IMR-90 (cell line): ENCODE data around the gene ZNF574. TPM values are rescaled to one million over a fixed set of nuclear protein-coding genes. Genes with fewer than 3 reads are reported as not detected.

Experiments used
- ATAC-seq: fragments of 200-7000 bp; cut with Tn5 transposase; 2 replicates; pipeline ENCODE4 v1.9.1; 2020; ENCODE audit warnings: low read depth, mild to moderate bottlenecking, moderate library complexity
- BruUV-seq: library from RNA; stranded (reverse); fragments of 400-500 nt; replicated peaks from 2 replicates; lab custom pipeline; 2021; lab: Mats Ljungman, UMichigan
- CTCF ChIA-PET: fragments of 300-600 bp; formaldehyde crosslinking; extraction: SDS; loops from one replicate; lab custom pipeline; 2021; ENCODE audit warnings: antibody characterized with exemption; lab: Yijun Ruan, JAX
- POLR2A ChIA-PET: fragments of 300-600 bp; sonication (Branson Sonifier 250); formaldehyde crosslinking; loops from one replicate; lab custom pipeline; 2022; ENCODE audit warnings: antibody characterized with exemption; ENCODE audit not compliant: unreplicated experiment; lab: Charles Lee
- DNase-seq: peaks from one replicate; pipeline ENCODE4 v3.0.0; 2013
- H2AFZ ChIP-seq: replicated peaks from 2 replicates; pipeline ENCODE3; 2013; ENCODE audit warnings: low read length, mild to moderate bottlenecking; ENCODE audit not compliant: poor library complexity
- H2AK5ac ChIP-seq: 2 replicates; pipeline ENCODE4 v1.6.1; 2013; ENCODE audit warnings: low read depth, low read length, inconsistent platforms
- H2AK9ac ChIP-seq: replicated peaks from 2 replicates; pipeline ENCODE3; 2013; ENCODE audit warnings: mild to moderate bottlenecking, low read depth, low read length, moderate library complexity; ENCODE audit not compliant: poor library complexity
- H2BK120ac ChIP-seq: 2 replicates; pipeline ENCODE4 v1.6.1; 2013; ENCODE audit warnings: low read depth, low read length, inconsistent platforms
- H2BK15ac ChIP-seq: 3 replicates; pipeline ENCODE4 v1.6.1; 2013; ENCODE audit warnings: low read depth, low read length, inconsistent platforms
- H2BK20ac ChIP-seq: 2 replicates; pipeline ENCODE4 v1.6.1; 2013; ENCODE audit warnings: low read depth, mild to moderate bottlenecking, inconsistent platforms, low read length, moderate library complexity
- H2BK5ac ChIP-seq: 2 replicates; pipeline ENCODE4 v1.6.1; 2013; ENCODE audit warnings: mild to moderate bottlenecking, low read depth, low read length, inconsistent platforms; ENCODE audit not compliant: poor library complexity, severe bottlenecking
- H3K14ac ChIP-seq: replicated peaks from 2 replicates; pipeline ENCODE4 v1.6.1; 2013; ENCODE audit warnings: low read depth, low read length, inconsistent platforms
- H3K18ac ChIP-seq: 2 replicates; pipeline ENCODE4 v1.6.1; 2013; ENCODE audit warnings: low read depth, low read length, control low read depth
- H3K23ac ChIP-seq: 2 replicates; pipeline ENCODE4 v1.6.1; 2013; ENCODE audit warnings: low read depth, low read length, inconsistent platforms
- H3K27ac ChIP-seq: 2 replicates; pipeline ENCODE4 v1.5.1; 2013; ENCODE audit warnings: mild to moderate bottlenecking, control low read depth, low read length; ENCODE audit not compliant: insufficient read depth
- H3K27me3 ChIP-seq: 2 replicates; pipeline ENCODE4 v1.6.1; 2013; ENCODE audit warnings: low read length; ENCODE audit not compliant: control insufficient read depth, insufficient read depth
- H3K36me3 ChIP-seq: 2 replicates; pipeline ENCODE4 v1.6.1; 2013; ENCODE audit warnings: low read length, mixed read lengths; ENCODE audit not compliant: control insufficient read depth, insufficient read depth
- H3K4ac ChIP-seq: 2 replicates; pipeline ENCODE4 v1.6.1; 2013; ENCODE audit warnings: low read depth, low read length, inconsistent platforms
- H3K4me1 ChIP-seq: 2 replicates; pipeline ENCODE4 v1.6.1; 2013; ENCODE audit warnings: low read length, mixed read lengths; ENCODE audit not compliant: control insufficient read depth, insufficient read depth
- H3K4me2 ChIP-seq: 2 replicates; pipeline ENCODE4 v1.6.1; 2013; ENCODE audit warnings: low read depth, mild to moderate bottlenecking, control low read depth, low read length, moderate library complexity
- H3K4me3 ChIP-seq: 2 replicates; pipeline ENCODE4 v1.5.1; 2013; ENCODE audit warnings: low read depth, mild to moderate bottlenecking, control low read depth, low read length, moderate library complexity; ENCODE audit not compliant: insufficient read depth
- H3K56ac ChIP-seq: 2 replicates; pipeline ENCODE4 v1.6.1; 2013; ENCODE audit warnings: low read length, inconsistent platforms; ENCODE audit not compliant: insufficient read depth; ENCODE audit errors: extremely low read depth
- H3K79me1 ChIP-seq, 2 experiments: 2 replicates each; pipeline ENCODE4 v1.6.1; 2013; ENCODE audit warnings: low read length in 2 of 2, inconsistent platforms in 1 of 2, low read depth in 1 of 2
- H3K9ac ChIP-seq: 2 replicates; pipeline ENCODE4 v1.6.1; 2013; ENCODE audit warnings: low read depth, low read length, control low read depth
- H3K9me1 ChIP-seq: 2 replicates; pipeline ENCODE4 v1.6.1; 2013; ENCODE audit warnings: low read length, inconsistent platforms; ENCODE audit not compliant: insufficient read depth
- H3K9me3 ChIP-seq: 2 replicates; pipeline ENCODE4 v1.6.1; 2013; ENCODE audit warnings: low read length; ENCODE audit not compliant: control insufficient read depth, insufficient read depth
- H4K20me1 ChIP-seq: 2 replicates; pipeline ENCODE4 v1.6.1; 2013; ENCODE audit warnings: low read length, inconsistent platforms; ENCODE audit not compliant: insufficient read depth
- H4K5ac ChIP-seq: 2 replicates; pipeline ENCODE4 v1.6.1; 2013; ENCODE audit warnings: mild to moderate bottlenecking, low read depth, low read length, control low read depth
- H4K8ac ChIP-seq, 2 experiments: 2 replicates each; pipeline ENCODE4 v1.6.1; 2013; ENCODE audit warnings: low read depth in 2 of 2, low read length in 2 of 2, control low read depth in 1 of 2, inconsistent platforms in 1 of 2
- H4K91ac ChIP-seq: 2 replicates; pipeline ENCODE4 v1.6.1; 2013; ENCODE audit warnings: low read depth, low read length, inconsistent platforms; ENCODE audit not compliant: insufficient read depth
- FOS ChIP-seq: fragments of 150-350 bp; IDR thresholded peaks from 2 replicates; pipeline ENCODE4 v1.6.1; 2016; ENCODE audit warnings: low read depth, low read length
- MAZ ChIP-seq: IDR thresholded peaks from 2 replicates; pipeline ENCODE4 v1.6.1; 2012; ENCODE audit warnings: low read depth, mild to moderate bottlenecking, low read length, improper control_type of control experiment, moderate library complexity, borderline replicate concordance
- POLR2A ChIP-seq: IDR thresholded peaks from 2 replicates; pipeline ENCODE4 v1.6.1; 2012; ENCODE audit warnings: mild to moderate bottlenecking, low read depth, low read length
- RCOR1 ChIP-seq: IDR thresholded peaks from 2 replicates; pipeline ENCODE4 v1.6.1; 2012; ENCODE audit warnings: mild to moderate bottlenecking, low read length, improper control_type of control experiment; ENCODE audit not compliant: insufficient replicate concordance
- RFX5 ChIP-seq: IDR thresholded peaks from 2 replicates; pipeline ENCODE4 v1.8.0; 2012; ENCODE audit warnings: low read depth, mild to moderate bottlenecking, low read length, moderate library complexity
- SMC3 ChIP-seq: fragments of 150-350 bp; IDR thresholded peaks from 2 replicates; pipeline ENCODE4 v1.6.1; 2016; ENCODE audit warnings: low read depth, mild to moderate bottlenecking, antibody characterized with exemption, low read length, moderate library complexity
- WGBS, 2 experiments: methylation state at CpG; one replicate each; pipeline versions ENCODE4 v1.1.5 to v1.1.7; 2013; ENCODE audit warnings: missing lambda C conversion rate in 2 of 2; ENCODE audit not compliant: insufficient read length in 1 of 2; ENCODE audit errors: extremely low coverage in 2 of 2; 5-methylcytosine and 5-hydroxymethylcytosine counted together
- dilution Hi-C: fragments of 300-500 bp; cut with HindIII; formaldehyde crosslinking; loops from one replicate; pipeline ENCODE4 v1.14.3; 2018; ENCODE audit warnings: low sequenced_read_pairs; ENCODE audit not compliant: unreplicated experiment
- in situ Hi-C: fragments of 300-500 bp; cut with MboI; formaldehyde crosslinking; loops from 3 replicates; pipeline ENCODE4 v1.14.3; 2019; ENCODE audit warnings: low sequenced_read_pairs, inconsistent platforms, mixed read lengths
- intact Hi-C: fragments of 100-400 bp; cut with micrococcal nuclease; formaldehyde crosslinking; loops from 2 replicates; pipeline ENCODE4 v1.10.0; 2022
- polyA plus RNA-seq, 3 experiments: library from polyadenylated mRNA; depleted of rRNA; stranded (reverse); fragments of >200 nt; gene quantifications; 2 replicates each; pipeline ENCODE4 v1.2.3, GENCODE V29; 2012; ENCODE audit warnings: low replicate concordance in 1 of 3
- total RNA-seq: library from RNA; depleted of rRNA; stranded (reverse); fragments of >200 nt; gene quantifications from 2 replicates; pipeline ENCODE4 v1.2.3, GENCODE V29; 2012
- TF ChIP-seq, protein P1 (sequence below): fragments of 150-350 bp; IDR thresholded peaks from 2 replicates; pipeline ENCODE4 v1.6.1; 2016; ENCODE audit warnings: low read depth, mild to moderate bottlenecking, low read length, moderate library complexity, borderline replicate concordance
- TF ChIP-seq, protein P2 (sequence below): conservative IDR thresholded peaks from 2 replicates; pipeline ENCODE4 v1.5.1; 2012; ENCODE audit warnings: mild to moderate bottlenecking, low read depth, low read length, improper control_type of control experiment

Gene ZNF574
- total and polyA plus RNA-seq, 2 of the 4 experiments (the other 2 are of a cell fraction) = 8.1 to 14.1 TPM

DNA sequence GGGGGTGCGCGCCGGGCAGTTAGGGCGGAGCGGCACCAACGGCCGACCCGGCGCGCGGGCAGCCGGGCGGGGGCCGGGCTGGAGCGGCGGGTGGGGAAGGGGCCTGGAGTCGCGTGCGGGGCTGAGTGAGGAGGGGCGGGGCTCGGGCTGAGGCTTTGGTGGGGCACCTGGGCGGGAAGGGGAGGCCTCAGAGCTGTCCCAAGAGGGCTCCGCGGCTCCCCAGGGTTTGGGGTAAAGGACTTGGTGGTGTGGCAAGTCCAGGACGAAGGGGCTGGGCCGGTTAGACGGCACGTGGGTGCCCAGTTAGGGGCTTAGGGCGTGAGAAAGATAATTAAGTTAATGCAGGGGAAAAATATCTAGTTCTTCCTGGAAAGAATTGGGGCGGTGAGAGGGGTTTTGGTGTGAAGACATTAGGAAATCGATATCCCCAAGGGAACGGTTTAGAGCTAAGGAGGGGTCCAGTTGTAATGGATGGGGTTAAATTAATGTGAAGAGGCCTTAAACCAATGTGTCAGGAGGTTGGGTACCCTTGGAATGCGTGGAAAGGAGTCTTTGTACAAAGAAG lies 496 bp downstream of the ZNF574 start:
- no peak for TF ChIP-seq MAZ
- no peak for TF ChIP-seq FOS
- TF ChIP-seq, protein P1, sequence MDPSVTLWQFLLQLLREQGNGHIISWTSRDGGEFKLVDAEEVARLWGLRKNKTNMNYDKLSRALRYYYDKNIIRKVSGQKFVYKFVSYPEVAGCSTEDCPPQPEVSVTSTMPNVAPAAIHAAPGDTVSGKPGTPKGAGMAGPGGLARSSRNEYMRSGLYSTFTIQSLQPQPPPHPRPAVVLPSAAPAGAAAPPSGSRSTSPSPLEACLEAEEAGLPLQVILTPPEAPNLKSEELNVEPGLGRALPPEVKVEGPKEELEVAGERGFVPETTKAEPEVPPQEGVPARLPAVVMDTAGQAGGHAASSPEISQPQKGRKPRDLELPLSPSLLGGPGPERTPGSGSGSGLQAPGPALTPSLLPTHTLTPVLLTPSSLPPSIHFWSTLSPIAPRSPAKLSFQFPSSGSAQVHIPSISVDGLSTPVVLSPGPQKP = no peak
- TF ChIP-seq, protein P2, sequence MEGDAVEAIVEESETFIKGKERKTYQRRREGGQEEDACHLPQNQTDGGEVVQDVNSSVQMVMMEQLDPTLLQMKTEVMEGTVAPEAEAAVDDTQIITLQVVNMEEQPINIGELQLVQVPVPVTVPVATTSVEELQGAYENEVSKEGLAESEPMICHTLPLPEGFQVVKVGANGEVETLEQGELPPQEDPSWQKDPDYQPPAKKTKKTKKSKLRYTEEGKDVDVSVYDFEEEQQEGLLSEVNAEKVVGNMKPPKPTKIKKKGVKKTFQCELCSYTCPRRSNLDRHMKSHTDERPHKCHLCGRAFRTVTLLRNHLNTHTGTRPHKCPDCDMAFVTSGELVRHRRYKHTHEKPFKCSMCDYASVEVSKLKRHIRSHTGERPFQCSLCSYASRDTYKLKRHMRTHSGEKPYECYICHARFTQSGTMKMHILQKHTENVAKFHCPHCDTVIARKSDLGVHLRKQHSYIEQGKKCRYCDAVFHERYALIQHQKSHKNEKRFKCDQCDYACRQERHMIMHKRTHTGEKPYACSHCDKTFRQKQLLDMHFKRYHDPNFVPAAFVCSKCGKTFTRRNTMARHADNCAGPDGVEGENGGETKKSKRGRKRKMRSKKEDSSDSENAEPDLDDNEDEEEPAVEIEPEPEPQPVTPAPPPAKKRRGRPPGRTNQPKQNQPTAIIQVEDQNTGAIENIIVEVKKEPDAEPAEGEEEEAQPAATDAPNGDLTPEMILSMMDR = no peak
- TF ChIP-seq SMC3 = no peak
- TF ChIP-seq RFX5 = no peak
- no peak for TF ChIP-seq POLR2A
- TF ChIP-seq RCOR1 = no peak
- peak overlapping the region; percentile 66; the same call in 1 of the 2 replicates for H4K91ac ChIP-seq
- peak overlapping the region; percentile 77 for H2BK5ac ChIP-seq
- peaks cover 9% of the 10 kb centered on the region for H3K4me1 ChIP-seq
- H4K8ac ChIP-seq = peak overlapping the region in 1 of 2 experiments; percentile 48; a peak in 1 of 4 replicates
- peaks cover 16 to 63% of the 10 kb centered on the region in 2 experiments for H3K79me1 ChIP-seq
- peak overlapping the region; percentile 67 for H3K4me3 ChIP-seq
- peak overlapping the region; percentile 84 for H3K4ac ChIP-seq
- H4K20me1 ChIP-seq = peaks cover 48% of the 10 kb centered on the region
- 2% methylated on average over 14 of the region's 33 CpGs; no CpG with 5 or more reads in 1 of the 2 experiments for WGBS, 2 experiments
- H3K56ac ChIP-seq = peak overlapping the region; percentile 66; the same call in 1 of the 2 replicates
- H3K4me2 ChIP-seq = peak overlapping the region; percentile 86
- peak overlapping the region; percentile 51 for H3K27ac ChIP-seq
- no TSS peak for BruUV-seq
- dilution Hi-C loops (no loop called here), intact Hi-C loops (no loop called here), in situ Hi-C loops (no loop called here)
- H2AFZ ChIP-seq = peak overlapping the region; percentile 86
- peaks cover 30% of the 10 kb centered on the region for H3K36me3 ChIP-seq
- H2BK20ac ChIP-seq = no peak overlapping the region
- H2AK9ac ChIP-seq = peak overlapping the region; percentile 98
- ChIA-PET POLR2A (no interaction called here), CTCF (interaction anchor here (0.6 kb wide), 1 partner anchor 34 kb away, joined by 7 read pairs; no protein-coding TSS in a partner anchor)
- peak overlapping the region; percentile 96 for H3K14ac ChIP-seq
- H2BK15ac ChIP-seq = no peak overlapping the region
- peaks cover 25% of the 10 kb centered on the region for H3K9me1 ChIP-seq
- no peaks in the 10 kb centered on the region for H3K9me3 ChIP-seq
- H2AK5ac ChIP-seq = peak overlapping the region; percentile 65
- ATAC-seq (no peak), DNase-seq (no peak)
- H2BK120ac ChIP-seq = no peak overlapping the region; the same call in 1 of the 2 replicates
- H3K23ac ChIP-seq = peak overlapping the region; percentile 96
- peak overlapping the region; percentile 89 for H3K9ac ChIP-seq
- H3K27me3 ChIP-seq = no peaks in the 10 kb centered on the region
- no peak overlapping the region for H4K5ac ChIP-seq
- H3K18ac ChIP-seq = no peak overlapping the region
